Activated CD4-positive, alpha-beta T cell treated with anti-CD3 and anti-CD28 coated beads for 36 hours (primary cell): ENCODE results near the gene SH3BGRL3. TPM values are rescaled to one million over a fixed set of nuclear protein-coding genes. Genes with fewer than 3 reads are reported as not detected.
"Not testable (repeated sequence)": the region's sequence is repeated elsewhere in the genome, so short reads cannot be mapped to it uniquely, and the experiment has no call there.

ENCODE experiments used
- ATAC-seq: fragments of 200-7000 bp; cut with Tn5 transposase; one replicate; pipeline ENCODE4 v1.10.0; 2021; ENCODE audit warnings: mild to moderate bottlenecking, moderate library complexity
- CTCF ChIA-PET: fragments of 350-600 bp; sonication (Branson Sonifier 250); formaldehyde crosslinking; loops from one replicate; lab custom pipeline; 2021; ENCODE audit warnings: antibody characterized with exemption; lab: Charles Lee
- POLR2A ChIA-PET: fragments of 350-600 bp; sonication (Branson Sonifier 250); formaldehyde crosslinking; loops from one replicate; lab custom pipeline; 2021; ENCODE audit warnings: antibody characterized with exemption, inconsistent platforms; lab: Charles Lee
- DNase-seq: peaks from one replicate; pipeline ENCODE4 v3.0.0-alpha.2; 2020
- H3K27ac Mint-ChIP-seq: one replicate; pipeline ENCODE4 v1.8.0; 2021; ENCODE audit warnings: mixed read lengths
- H3K27me3 Mint-ChIP-seq: one replicate; pipeline ENCODE4 v1.8.0; 2021; ENCODE audit warnings: mixed read lengths
- H3K36me3 Mint-ChIP-seq: one replicate; pipeline ENCODE4 v1.8.0; 2021; ENCODE audit warnings: low read depth, mixed read lengths
- H3K4me1 Mint-ChIP-seq: one replicate; pipeline ENCODE4 v1.8.0; 2021; ENCODE audit warnings: mixed read lengths
- H3K4me3 Mint-ChIP-seq: one replicate; pipeline ENCODE4 v1.8.0; 2021; ENCODE audit warnings: mild to moderate bottlenecking, moderate library complexity, mixed read lengths
- H3K9me3 Mint-ChIP-seq: one replicate; pipeline ENCODE4 v1.8.0; 2021; ENCODE audit warnings: low read depth, mixed read lengths
- intact Hi-C, 2 experiments: fragments of 100-400 bp; cut with DNase I in 1 of 2; cut with micrococcal nuclease in 1 of 2; formaldehyde crosslinking; loops; one replicate each; pipeline versions ENCODE4 v1.14.2 to v1.15.1; 2022 to 2024; cut with DNase I, micrococcal nuclease
- total RNA-seq, 2 experiments: library from RNA; stranded (reverse); gene quantifications; one replicate each; pipeline ENCODE4 v1.2.3, GENCODE V29; 2021

The SH3BGRL3 gene
- total RNA-seq: 100 to 1,000 TPM; 267 to 381 TPM

GRCh38 chr1:26279456-26280332 lies at the start of gene SH3BGRL3:
Gene SH3BGRL3 (plus strand): TSS chr1:26280086. CDS start chr1:26280156, 70 bp downstream.
- ChIA-PET POLR2A (interaction anchor here (0.8 to 1.0 kb wide), 3 partner anchors 9 to 39 kb away, joined by 3 read pairs; no protein-coding TSS in a partner anchor), CTCF (interaction anchor here (0.6 to 17.6 kb wide), 7 partner anchors 9 to 1068 kb away, joined by 3 to 399 read pairs (median 9); partner anchors contain the start of gene CD52)
- H3K36me3 Mint-ChIP-seq: peaks cover 70% of the 10 kb centered on the region
- DNase-seq: peak; percentile 92
- peaks cover 82% of the 10 kb centered on the region for H3K4me1 Mint-ChIP-seq
- intact Hi-C loops: loop anchor here (1.0 to 5.0 kb wide), 8 partner anchors 27 to 303 kb away; partner anchors contain the start of genes CEP85 (in 1 of the 2), HMGN2 (in 1 of the 2), PDIK1L (in 1 of the 2) and UBXN11 (in 1 of the 2)
- H3K9me3 Mint-ChIP-seq: no peaks in the 10 kb centered on the region
- peak within 1 kb of the TSS; percentile 78 for H3K4me3 Mint-ChIP-seq
- peak within 1 kb of the TSS; percentile 94 for H3K27ac Mint-ChIP-seq
- H3K27me3 Mint-ChIP-seq: no peaks in the 10 kb centered on the region
- ATAC-seq: peak; percentile 56

- H3K27ac Mint-ChIP-seq, POLR2A ChIA-PET, H3K4me3 Mint-ChIP-seq, H3K9me3 Mint-ChIP-seq, intact Hi-C loops, DNase-seq, CTCF ChIA-PET, ATAC-seq, H3K36me3 Mint-ChIP-seq: not testable (repeated sequence)
- Mint-ChIP-seq H3K4me1 (peaks cover 13% of the 10 kb centered on the region), H3K27me3 (peaks cover 14% of the 10 kb centered on the region)
These were observed 49.2 kb upstream of the SH3BGRL3 start for GRCh38 chr1:26230682-26231081.

GRCh38 chr1:26233903-26234643 lies 45.8 kb upstream of the SH3BGRL3 start, which contains the start of gene CEP85:
Gene CEP85 (plus strand): TSS chr1:26234200. CDS start chr1:26239784, 5,584 bp downstream.
- Mint-ChIP-seq H3K36me3 (peaks cover 24% of the 10 kb centered on the region), H3K27ac (peak within 1 kb of the TSS; percentile 96), H3K9me3 (no peaks in the 10 kb centered on the region), H3K27me3 (no peaks in the 10 kb centered on the region), H3K4me1 (peaks cover 32% of the 10 kb centered on the region), H3K4me3 (peak within 1 kb of the TSS; percentile 99)
- POLR2A ChIA-PET: interaction anchor here (1.0 to 1.5 kb wide), 2 partner anchors 11 to 65 kb away, joined by 4 to 13 read pairs; partner anchors contain the start of gene ZNF593
- peak; percentile 95 for ATAC-seq
- peak; percentile 99 for DNase-seq
- CTCF ChIA-PET: interaction anchor here (0.5 to 4.4 kb wide), 49 partner anchors 9 to 1123 kb away, joined by 3 to 35 read pairs (median 4); partner anchors contain the start of genes C1orf232, CD52, DHDDS and PAFAH2
- intact Hi-C loops: loop anchor here (1.0 to 2.0 kb wide), 14 partner anchors 46 to 459 kb away; partner anchors contain the start of genes ZNF593 (in 2 of the 2), AUNIP (in 1 of the 2), C1orf232 (in 1 of the 2) and DHDDS (in 1 of the 2)

GRCh38 chr1:26234644-26235370 lies 45.1 kb upstream of the SH3BGRL3 start:
- Mint-ChIP-seq H3K27me3 (no peaks in the 10 kb centered on the region), H3K27ac (peak overlapping the region; percentile 96), H3K4me1 (peaks cover 32% of the 10 kb centered on the region), H3K9me3 (no peaks in the 10 kb centered on the region), H3K4me3 (peak overlapping the region; percentile 99), H3K36me3 (peaks cover 28% of the 10 kb centered on the region)
- ChIA-PET POLR2A (interaction anchor here (1.5 kb wide), 1 partner anchor 65 kb away, joined by 13 read pairs; the partner anchor contains the start of gene ZNF593), CTCF (interaction anchor here (0.7 to 4.4 kb wide), 43 partner anchors 8 to 920 kb away, joined by 3 to 35 read pairs (median 4); partner anchors contain the start of genes C1orf232, CD52, DHDDS and SLC9A1)
- intact Hi-C loops: loop anchor here (1.0 to 5.0 kb wide), 15 partner anchors 45 to 458 kb away; partner anchors contain the start of genes PDIK1L (in 2 of the 2), ZNF593 (in 2 of the 2), AUNIP (in 1 of the 2) and C1orf232 (in 1 of the 2)
- no peak for ATAC-seq
- peak; percentile 37 for DNase-seq

- Mint-ChIP-seq H3K27ac (peak overlapping the region; percentile 70), H3K4me3 (peak overlapping the region; percentile 16), H3K9me3 (no peaks in the 10 kb centered on the region), H3K27me3 (no peaks in the 10 kb centered on the region), H3K4me1 (peaks cover 32% of the 10 kb centered on the region), H3K36me3 (peaks cover 31% of the 10 kb centered on the region)
- ChIA-PET POLR2A (interaction anchor here (0.6 kb wide), 1 partner anchor 418 kb away, joined by 4 read pairs; the partner anchor contains the start of gene MTFR1L), CTCF (interaction anchor here (0.7 kb wide), 2 partner anchors 68 to 559 kb away, joined by 4 to 5 read pairs; partner anchors contain the start of gene ZNF593)
- intact Hi-C loops: loop anchor here in 1 of 2 experiments (5.0 kb wide), 1 partner anchor 125 kb away; the partner anchor contains the start of gene PDIK1L
- ATAC-seq: no peak
- DNase-seq: no peak
These were observed 42.5 kb upstream of the SH3BGRL3 start for GRCh38 chr1:26237230-26237966.

- no peak overlapping the region for H3K27ac Mint-ChIP-seq
- no peak for ATAC-seq
These were observed 40.0 kb upstream of the SH3BGRL3 start for GRCh38 chr1:26239936-26240335.

GRCh38 chr1:26252718-26253117 lies 27.2 kb upstream of the SH3BGRL3 start:
- no peak overlapping the region for H3K27ac Mint-ChIP-seq

More at GRCh38 chr1:26239936-26240335, 40.0 kb upstream of the SH3BGRL3 start:
- intact Hi-C loops: loop anchor here in 1 of 2 experiments (5.0 kb wide), 1 partner anchor 128 kb away; the partner anchor contains the start of gene PDIK1L
- Mint-ChIP-seq H3K36me3 (peaks cover 43% of the 10 kb centered on the region), H3K4me3 (no peak overlapping the region), H3K27me3 (no peaks in the 10 kb centered on the region), H3K9me3 (no peaks in the 10 kb centered on the region), H3K4me1 (peaks cover 26% of the 10 kb centered on the region)
- no peak for DNase-seq
- ChIA-PET POLR2A (no interaction called here), CTCF (no interaction called here)

GRCh38 chr1:26254404-26254803 lies 25.5 kb upstream of the SH3BGRL3 start:
- intact Hi-C loops: no loop called here
- H3K4me3 Mint-ChIP-seq: no peak overlapping the region
- H3K36me3 Mint-ChIP-seq: peaks cover 51% of the 10 kb centered on the region
- ATAC-seq (no peak), DNase-seq (no peak)
- no peaks in the 10 kb centered on the region for H3K27me3 Mint-ChIP-seq
- H3K9me3 Mint-ChIP-seq: no peaks in the 10 kb centered on the region
- H3K4me1 Mint-ChIP-seq: peaks cover 6% of the 10 kb centered on the region
- POLR2A ChIA-PET: interaction anchor here (0.6 kb wide), 1 partner anchor 448 kb away, joined by 3 read pairs; no protein-coding TSS in a partner anchor
- no peak overlapping the region for H3K27ac Mint-ChIP-seq
- CTCF ChIA-PET: interaction anchor here (0.6 to 2.2 kb wide), 5 partner anchors 20 to 971 kb away, joined by 3 to 13 read pairs (median 5); partner anchors contain the start of gene CEP85

More at GRCh38 chr1:26252718-26253117, 27.2 kb upstream of the SH3BGRL3 start:
- H3K36me3 Mint-ChIP-seq: peaks cover 38% of the 10 kb centered on the region
- H3K4me3 Mint-ChIP-seq: no peak overlapping the region
- no peaks in the 10 kb centered on the region for H3K9me3 Mint-ChIP-seq
- ATAC-seq (no peak), DNase-seq (no peak)
- ChIA-PET CTCF (no interaction called here), POLR2A (no interaction called here)
- no peaks in the 10 kb centered on the region for H3K27me3 Mint-ChIP-seq
- intact Hi-C loops: no loop called here
- peaks cover 6% of the 10 kb centered on the region for H3K4me1 Mint-ChIP-seq

GRCh38 chr1:26257222-26257621 lies 22.7 kb upstream of the SH3BGRL3 start:
- intact Hi-C loops: no loop called here
- Mint-ChIP-seq H3K36me3 (peaks cover 54% of the 10 kb centered on the region), H3K4me3 (no peak overlapping the region), H3K27me3 (no peaks in the 10 kb centered on the region), H3K9me3 (no peaks in the 10 kb centered on the region), H3K4me1 (peaks cover 6% of the 10 kb centered on the region), H3K27ac (no peak overlapping the region)
- ChIA-PET POLR2A (interaction anchor here (0.6 kb wide), 1 partner anchor 124 kb away, joined by 6 read pairs; no protein-coding TSS in a partner anchor), CTCF (interaction anchor here (0.6 to 1.1 kb wide), 3 partner anchors 65 to 117 kb away, joined by 3 to 7 read pairs (median 4); no protein-coding TSS in a partner anchor)
- DNase-seq (no peak), ATAC-seq (no peak)
